Colonic mucosa (tissue), 4 donors: ENCODE results near the gene NR3C2. TPM values are rescaled to one million over a fixed set of nuclear protein-coding genes. Genes with fewer than 3 reads are reported as not detected.

Experiments used
- DNase-seq: peaks from one replicate; pipeline ENCODE4 v3.0.0-alpha.2; 2020
- H3K27ac ChIP-seq: fragments of 200-600 bp; one replicate; pipeline ENCODE4 v1.8.0; 2021
- H3K27me3 ChIP-seq: fragments of 200-600 bp; one replicate; pipeline ENCODE4 v1.8.0; 2021
- H3K36me3 ChIP-seq: fragments of 200-600 bp; one replicate; pipeline ENCODE4 v1.8.0; 2021
- H3K4me1 ChIP-seq: fragments of 200-600 bp; one replicate; pipeline ENCODE4 v1.8.0; 2021; ENCODE audit warnings: mild to moderate bottlenecking
- H3K4me3 ChIP-seq: fragments of 200-600 bp; one replicate; pipeline ENCODE4 v1.8.0; 2021
- H3K9ac ChIP-seq, 2 donors: one replicate each; pipeline ENCODE4 v1.7.0; 2013; ENCODE audit warnings: control low read depth in 2 of 2, low read depth in 2 of 2, low read length in 2 of 2
- H3K9me3 ChIP-seq: fragments of 200-600 bp; one replicate; pipeline ENCODE4 v1.8.0; 2021
- CTCF ChIP-seq: fragments of 200-600 bp; IDR thresholded peaks from one replicate; pipeline ENCODE4 v1.8.0; 2022; ENCODE audit warnings: antibody characterized with exemption, mild to moderate bottlenecking
- intact Hi-C: fragments of 100-400 bp; cut with DNase I; formaldehyde crosslinking; loops from one replicate; pipeline ENCODE4 v1.14.1; 2022
- total RNA-seq, 2 donors: library from RNA; stranded (reverse); fragmentation: NEBNext Ultra II Directional in 1 of 2; extraction: Animal tissue kit (Norgen Biotek cat#: 25700) in 1 of 2; gene quantifications; one replicate each; pipeline ENCODE4 v1.2.1, GENCODE V29; 2021
- donor health status: healthy.
- donor health status: DM: no; HTN: no; CAD: no.
- donor health status: DM: no; HTN: no; CAD: no.

Gene NR3C2
- total RNA-seq, 2 donors from 2014 or later, result 74.8 to 96.0 TPM

GRCh38 chr4:148426643-148427042 is 15.6 kb downstream of the NR3C2 start:
- Histone ChIP-seq H3K27me3 (no peaks in the 10 kb centered on the region), H3K9me3 (no peaks in the 10 kb centered on the region), H3K27ac (no peak overlapping the region), H3K9ac (no peak overlapping the region), H3K4me1 (no peaks in the 10 kb centered on the region), H3K4me3 (no peak overlapping the region), H3K36me3 (no peaks in the 10 kb centered on the region)
- TF ChIP-seq CTCF, result no peak
- intact Hi-C loops, result no loop called here
- DNase-seq, result no peak

GRCh38 chr4:148425327-148426110 is 16.7 kb downstream of the NR3C2 start:
- Histone ChIP-seq H3K4me1 (no peaks in the 10 kb centered on the region), H3K9ac (no peak overlapping the region), H3K9me3 (no peaks in the 10 kb centered on the region), H3K27me3 (no peaks in the 10 kb centered on the region), H3K36me3 (no peaks in the 10 kb centered on the region), H3K27ac (no peak overlapping the region), H3K4me3 (no peak overlapping the region)
- TF ChIP-seq CTCF, result no peak
- intact Hi-C loops, result no loop called here
- no peak for DNase-seq

- H3K9me3 ChIP-seq, result no peaks in the 10 kb centered on the region
- no peak overlapping the region for H3K27ac ChIP-seq
- H3K27me3 ChIP-seq, result no peaks in the 10 kb centered on the region
- H3K4me1 ChIP-seq, result no peaks in the 10 kb centered on the region
- no peaks in the 10 kb centered on the region for H3K36me3 ChIP-seq
- intact Hi-C loops, result no loop called here
- no peak overlapping the region for H3K4me3 ChIP-seq
- no peak for TF ChIP-seq CTCF
- no peak for DNase-seq
- H3K9ac ChIP-seq, result no peak overlapping the region
These were observed 21.8 kb downstream of the NR3C2 start for GRCh38 chr4:148420397-148420796.

- no peak overlapping the region for H3K9ac ChIP-seq
- H3K9me3 ChIP-seq, result no peaks in the 10 kb centered on the region
- TF ChIP-seq CTCF, result no peak
- no peak overlapping the region for H3K4me3 ChIP-seq
- no peak overlapping the region for H3K27ac ChIP-seq
- no peaks in the 10 kb centered on the region for H3K4me1 ChIP-seq
- H3K36me3 ChIP-seq, result no peaks in the 10 kb centered on the region
- intact Hi-C loops, result no loop called here
- H3K27me3 ChIP-seq, result no peaks in the 10 kb centered on the region
- DNase-seq, result no peak
These were observed 26.7 kb downstream of the NR3C2 start for GRCh38 chr4:148415500-148415899.

- H3K27ac ChIP-seq, result no peak overlapping the region
- no peak for TF ChIP-seq CTCF
These were observed 29.7 kb downstream of the NR3C2 start for GRCh38 chr4:148412460-148412994.

More at GRCh38 chr4:148412460-148412994, 29.7 kb downstream of the NR3C2 start:
- Histone ChIP-seq H3K36me3 (no peaks in the 10 kb centered on the region), H3K4me3 (no peak overlapping the region), H3K27me3 (no peaks in the 10 kb centered on the region), H3K9me3 (no peaks in the 10 kb centered on the region), H3K4me1 (no peaks in the 10 kb centered on the region), H3K9ac (no peak overlapping the region)
- no peak for DNase-seq
- intact Hi-C loops, result no loop called here
